DND-41 (cell line): Measurements from ENCODE around the gene CDC37L1.

Source experiments
- EZH2 ChIP-seq: IDR thresholded peaks from 3 replicates; pipeline ENCODE4 v1.6.1; 2012; ENCODE audit warnings: borderline replicate concordance, low read depth, mild to moderate bottlenecking, moderate library complexity, low read length, inconsistent platforms; ENCODE audit not compliant: severe bottlenecking
- TF ChIP-seq, protein P1 (sequence below): IDR thresholded peaks from 2 replicates; pipeline ENCODE4 v1.5.1; 2012; ENCODE audit warnings: borderline replicate concordance, low read length, moderate library complexity, mild to moderate bottlenecking; ENCODE audit not compliant: poor library complexity, severe bottlenecking; ENCODE audit errors: extremely low read depth

GRCh38 chr9:4755026-4755609 lies 75.7 kb downstream of the CDC37L1 start:
- TF ChIP-seq, protein P1, sequence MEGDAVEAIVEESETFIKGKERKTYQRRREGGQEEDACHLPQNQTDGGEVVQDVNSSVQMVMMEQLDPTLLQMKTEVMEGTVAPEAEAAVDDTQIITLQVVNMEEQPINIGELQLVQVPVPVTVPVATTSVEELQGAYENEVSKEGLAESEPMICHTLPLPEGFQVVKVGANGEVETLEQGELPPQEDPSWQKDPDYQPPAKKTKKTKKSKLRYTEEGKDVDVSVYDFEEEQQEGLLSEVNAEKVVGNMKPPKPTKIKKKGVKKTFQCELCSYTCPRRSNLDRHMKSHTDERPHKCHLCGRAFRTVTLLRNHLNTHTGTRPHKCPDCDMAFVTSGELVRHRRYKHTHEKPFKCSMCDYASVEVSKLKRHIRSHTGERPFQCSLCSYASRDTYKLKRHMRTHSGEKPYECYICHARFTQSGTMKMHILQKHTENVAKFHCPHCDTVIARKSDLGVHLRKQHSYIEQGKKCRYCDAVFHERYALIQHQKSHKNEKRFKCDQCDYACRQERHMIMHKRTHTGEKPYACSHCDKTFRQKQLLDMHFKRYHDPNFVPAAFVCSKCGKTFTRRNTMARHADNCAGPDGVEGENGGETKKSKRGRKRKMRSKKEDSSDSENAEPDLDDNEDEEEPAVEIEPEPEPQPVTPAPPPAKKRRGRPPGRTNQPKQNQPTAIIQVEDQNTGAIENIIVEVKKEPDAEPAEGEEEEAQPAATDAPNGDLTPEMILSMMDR, result no peak
- TF ChIP-seq EZH2, result no peak
